ENCODE measurements around the gene PRAC1. TPM values are rescaled to one million over a fixed set of nuclear protein-coding genes. Genes with fewer than 3 reads are reported as not detected.

PRAC1 gene
- total RNA-seq, 1 experiment from 2014 or later, result 60.8 TPM

- no peak for TF ChIP-seq ATF2 (CRISPR knock-in tag; IDR thresholded peaks at IDR 0.05; ENCODE audit: borderline replicate concordance, low read depth)
- TF ChIP-seq E2F4 (CRISPR knock-in tag; IDR thresholded peaks at IDR 0.05; ENCODE audit: borderline replicate concordance, low read depth), result no peak
- no peak for TF ChIP-seq SMAD4 (CRISPR knock-in tag; IDR thresholded peaks at IDR 0.05)
- TF ChIP-seq OVOL2 (CRISPR knock-in tag; IDR thresholded peaks at IDR 0.05; ENCODE audit: borderline replicate concordance), result no peak
- TF ChIP-seq ZNF121 (CRISPR knock-in tag; IDR thresholded peaks at IDR 0.05), result no peak
- TF ChIP-seq TEAD1 (CRISPR knock-in tag; IDR thresholded peaks at IDR 0.05), result no peak
These were observed 29.5 kb upstream of the PRAC1 start (continued) for GRCh38 chr17:48751733-48752398.

- 0 out of 2 replicates have a peak, but pooled peaks cover 4% of the 10 kb centered on the region for H3K36me3 Mint-ChIP-seq
- ChIA-PET POLR2A (no interaction called here), CTCF (interaction anchor here (0.7 to 3.9 kb wide), 10 partner anchors 13 to 133 kb away, joined by 3 to 25 read pairs (median 4); partner anchors contain the start of gene PRAC2)
- no peak for TF ChIP-seq SP1 (CRISPR knock-in tag; conservative IDR thresholded peaks at IDR 0.05)
- TF ChIP-seq KAT7 (CRISPR knock-in tag; IDR thresholded peaks at IDR 0.05; ENCODE audit: borderline replicate concordance), result no peak
- no peak for TF ChIP-seq ESRRA (CRISPR knock-in tag; IDR thresholded peaks at IDR 0.05; ENCODE audit: borderline replicate concordance)
- H3K4me1 Mint-ChIP-seq, result peaks cover 39% of the 10 kb centered on the region
- peaks cover 100% of the 10 kb centered on the region for H3K27me3 Mint-ChIP-seq (ENCODE audit: low read depth)
- H3K27ac Mint-ChIP-seq, result no peak overlapping the region
- no peak overlapping the region for H3K4me3 Mint-ChIP-seq
- no peaks in the 10 kb centered on the region for H3K9me3 Mint-ChIP-seq
- ATAC-seq (no peak), DNase-seq (ENCODE audit: low spot score) (no peak)
These were observed 28.9 kb upstream of the PRAC1 start for GRCh38 chr17:48751172-48751571.

GRCh38 chr17:48749621-48750553, 27.6 kb upstream of the PRAC1 start:
- ATAC-seq (peak; percentile 18), DNase-seq (ENCODE audit: low spot score) (no peak)
- TF ChIP-seq CDX4 (CRISPR knock-in tag; IDR thresholded peaks at IDR 0.05; ENCODE audit: borderline replicate concordance) (no peak), SMAD4 (CRISPR knock-in tag; IDR thresholded peaks at IDR 0.05) (no peak), IRF1 (CRISPR knock-in tag; IDR thresholded peaks at IDR 0.05) (no peak), NFE2L1 (CRISPR knock-in tag; IDR thresholded peaks at IDR 0.05) (no peak), ARID4B (CRISPR knock-in tag; IDR thresholded peaks at IDR 0.05; ENCODE audit: borderline replicate concordance) (no peak)
- Mint-ChIP-seq H3K9me3 (no peaks in the 10 kb centered on the region), H3K36me3 (0 out of 2 replicates have a peak, but pooled peaks cover 4% of the 10 kb centered on the region), H3K27ac (no peak overlapping the region), H3K4me1 (peaks cover 43% of the 10 kb centered on the region), H3K27me3 (ENCODE audit: low read depth) (peaks cover 100% of the 10 kb centered on the region), H3K4me3 (no peak overlapping the region)
- ChIA-PET POLR2A (interaction anchor here (0.8 kb wide), 1 partner anchor 27 kb away, joined by 3 read pairs; the partner anchor contains the start of gene PRAC2), CTCF (interaction anchor here (0.8 to 3.9 kb wide), 7 partner anchors 25 to 134 kb away, joined by 3 to 25 read pairs (median 6); partner anchors contain the start of gene PRAC2)
